ENCODE data around the gene ZFP42. TPM values are rescaled to one million over a fixed set of nuclear protein-coding genes. Genes with fewer than 3 reads are reported as not detected.

The ZFP42 gene
- total RNA-seq, 1 experiment from 2014 or later = 0.12 TPM

- CTCF ChIA-PET = no interaction called here
- no peaks in the 10 kb centered on the region for H3K27me3 ChIP-seq (ENCODE audit: insufficient read depth, low read length)
Measured at GRCh38 chr4:188025476-188025875, 29.9 kb downstream of the ZFP42 start.

More at GRCh38 chr4:188025476-188025875, 29.9 kb downstream of the ZFP42 start:
- no peaks in the 10 kb centered on the region for H4K20me1 ChIP-seq (ENCODE audit: insufficient read depth)
- ATAC-seq = no peak
- H3K4me3 ChIP-seq (replicated peaks in 1 of 2; ENCODE audit: low read depth in 1 of 2, low read length in 2 of 2) = no peak overlapping the region
- POLR2A ChIA-PET = no interaction called here
- TF ChIP-seq CEBPB (IDR thresholded peaks at IDR 0.05; ENCODE audit: low read depth) (no peak), ZBTB33 (IDR thresholded peaks at IDR 0.05; ENCODE audit: extremely low read depth, insufficient replicate concordance, low read length) (no peak), JUND (IDR thresholded peaks at IDR 0.05) (no peak), EZH2 (IDR thresholded peaks at IDR 0.05) (no peak), REST (IDR thresholded peaks at IDR 0.05; ENCODE audit: low read depth) (no peak)
- no peaks in the 10 kb centered on the region for H3K79me2 ChIP-seq (ENCODE audit: insufficient read depth, low read length)
- H3K9me2 ChIP-seq (ENCODE audit: insufficient read depth) = no peaks in the 10 kb centered on the region
- no peak overlapping the region for H3K9ac ChIP-seq (ENCODE audit: low read length)
- DNase-seq (ENCODE audit: low read depth, low spot score) = no peak
- no peak overlapping the region for H3K4me2 ChIP-seq (ENCODE audit: low read length)
- BruUV-seq (replicated peaks) = no TSS peak
- intact Hi-C loops (cut with micrococcal nuclease) = no loop called here
- no peaks in the 10 kb centered on the region for H3K9me3 ChIP-seq (ENCODE audit: control insufficient read depth in 1 of 2, insufficient read depth in 1 of 2, low read depth in 1 of 2, low read length in 2 of 2)
- H3K36me3 ChIP-seq (ENCODE audit: control insufficient read depth in 1 of 2, insufficient read depth in 2 of 2, low read length in 2 of 2) = no peaks in the 10 kb centered on the region
- no peak overlapping the region for H3K27ac ChIP-seq (ENCODE audit: low read depth, low read length)
- no peak overlapping the region for H2AFZ ChIP-seq (ENCODE audit: low read depth, low read length, poor library complexity, severe bottlenecking)
- peaks cover 0 to 5% of the 10 kb centered on the region in 2 experiments; a peak in 1 of 4 replicates for H3K4me1 ChIP-seq (ENCODE audit: control insufficient read depth in 1 of 2, insufficient read depth in 2 of 2, low read length in 2 of 2)
- RAD21 ChIA-PET (ENCODE audit: low non-redundant PET in 1 of 2, low total read pairs in 2 of 2, uncharacterized antibody in 2 of 2, unreplicated experiment in 2 of 2) = no interaction called here
